ELR (cell line): ENCODE results near the gene RUNX1.
"Not testable (repeated sequence)": the region's sequence is repeated elsewhere in the genome, so short reads cannot be mapped to it uniquely, and the experiment has no call there.

ENCODE experiments used
- DNase-seq: peaks from one replicate; pipeline ENCODE4 v3.0.0-alpha.2; 2015; ENCODE audit warnings: low read depth

RUNX1 gene

GRCh38 chr21:35016517-35017188 is 32.4 kb downstream of the RUNX1 start:
- DNase-seq = no peak

- no peak for DNase-seq
Measured at GRCh38 chr21:35016071-35016470, 33.0 kb downstream of the RUNX1 start.

GRCh38 chr21:35015435-35016024 is 33.6 kb downstream of the RUNX1 start:
- DNase-seq = no peak

- peak; percentile 51 for DNase-seq
Measured at GRCh38 chr21:35014302-35015041, 34.6 kb downstream of the RUNX1 start.

GRCh38 chr21:35011681-35012080 is 37.4 kb downstream of the RUNX1 start:
- peak; percentile 37 for DNase-seq

- DNase-seq = no peak
Measured at GRCh38 chr21:35010447-35010846, 38.7 kb downstream of the RUNX1 start.

GRCh38 chr21:35007348-35007747 is 41.8 kb downstream of the RUNX1 start:
- no peak for DNase-seq

- DNase-seq = no peak
Measured at GRCh38 chr21:35006771-35007170, 42.3 kb downstream of the RUNX1 start.

- no peak for DNase-seq
Measured at GRCh38 chr21:35006248-35006647, 42.9 kb downstream of the RUNX1 start.

GRCh38 chr21:35005560-35006224 is 43.4 kb downstream of the RUNX1 start:
- no peak for DNase-seq

- peak; percentile 39 for DNase-seq
Measured at GRCh38 chr21:35005077-35005476, 44.0 kb downstream of the RUNX1 start.

- no peak for DNase-seq
Measured at GRCh38 chr21:35004314-35004713, 44.8 kb downstream of the RUNX1 start.

- peak; percentile 62 for DNase-seq
Measured at GRCh38 chr21:35002879-35003722, 46.0 kb downstream of the RUNX1 start.

- DNase-seq = no peak
Measured at GRCh38 chr21:34999397-34999941, 49.6 kb downstream of the RUNX1 start.

GRCh38 chr21:34998176-34998575 is 50.9 kb downstream of the RUNX1 start:
- no peak for DNase-seq

- DNase-seq = no peak
Measured at GRCh38 chr21:34997294-34997693, 51.8 kb downstream of the RUNX1 start.

- peak; percentile 39 for DNase-seq
Measured at GRCh38 chr21:34996304-34997101, 52.6 kb downstream of the RUNX1 start.

GRCh38 chr21:34995979-34996303 is 53.2 kb downstream of the RUNX1 start:
- peak; percentile 21 for DNase-seq

GRCh38 chr21:34994766-34995631 is 54.1 kb downstream of the RUNX1 start:
- DNase-seq = no peak

- DNase-seq = not testable (repeated sequence)
Measured at GRCh38 chr21:34993521-34993921, 55.6 kb downstream of the RUNX1 start.
